ENCODE data around the gene CLIC4.

- TF ChIP-seq CTCF (conservative IDR thresholded peaks at IDR 0.05 in 1 of 2, IDR thresholded peaks at IDR 0.05 in 1 of 2; ENCODE audit: extremely low read depth in 1 of 2, insufficient read depth in 1 of 2, low read depth in 1 of 2, low read length in 2 of 2) = no peak
- no peak for TF ChIP-seq EZH2 (IDR thresholded peaks at IDR 0.05; ENCODE audit: borderline replicate concordance, low read length)
Measured at GRCh38 chr1:24708938-24709337, 36.3 kb upstream of the CLIC4 start.

Data from mammary epithelial cell (primary cell).